IPS-20b (cell line): Measurements from ENCODE around the gene COL21A1.

Source experiments
- H3K27ac ChIP-seq: one replicate; pipeline ENCODE4 v1.5.1; 2013; ENCODE audit warnings: low read length
- H3K27me3 ChIP-seq: 2 replicates; pipeline ENCODE4 v1.6.1; 2013; ENCODE audit warnings: mild to moderate bottlenecking, low read length, inconsistent platforms; ENCODE audit not compliant: insufficient read depth
- H3K36me3 ChIP-seq: 2 replicates; pipeline ENCODE4 v1.6.1; 2013; ENCODE audit warnings: low read depth, mild to moderate bottlenecking, inconsistent platforms, low read length, moderate library complexity; ENCODE audit not compliant: insufficient read depth
- H3K4me1 ChIP-seq: 2 replicates; pipeline ENCODE4 v1.6.1; 2013; ENCODE audit warnings: mild to moderate bottlenecking, control low read depth, inconsistent platforms, low read length, moderate library complexity; ENCODE audit not compliant: insufficient read depth
- H3K4me3 ChIP-seq: 2 replicates; pipeline ENCODE4 v1.5.1; 2013; ENCODE audit warnings: mild to moderate bottlenecking, low read length, inconsistent platforms
- H3K9ac ChIP-seq: 2 replicates; pipeline ENCODE4 v1.6.1; 2013; ENCODE audit warnings: low read depth, mild to moderate bottlenecking, inconsistent platforms, low read length, moderate library complexity
- H3K9me3 ChIP-seq: 2 replicates; pipeline ENCODE4 v1.6.1; 2013; ENCODE audit warnings: mild to moderate bottlenecking, low read depth, low read length, inconsistent platforms; ENCODE audit not compliant: insufficient read depth

The COL21A1 gene

GRCh38 chr6:56065408-56065807, 182.0 kb downstream of the COL21A1 start:
- Histone ChIP-seq H3K9me3 (no peaks in the 10 kb centered on the region), H3K36me3 (no peaks in the 10 kb centered on the region), H3K9ac (no peak overlapping the region), H3K4me1 (no peaks in the 10 kb centered on the region), H3K27ac (no peak overlapping the region), H3K4me3 (no peak overlapping the region), H3K27me3 (no peaks in the 10 kb centered on the region)

- no peaks in the 10 kb centered on the region for H3K36me3 ChIP-seq
Measured at GRCh38 chr6:56062836-56063235, 184.5 kb downstream of the COL21A1 start.

GRCh38 chr6:56058636-56059035, 188.7 kb downstream of the COL21A1 start:
- H3K27ac ChIP-seq: no peak overlapping the region

More at GRCh38 chr6:56062836-56063235, 184.5 kb downstream of the COL21A1 start:
- Histone ChIP-seq H3K27ac (no peak overlapping the region), H3K9ac (no peak overlapping the region), H3K27me3 (no peaks in the 10 kb centered on the region), H3K4me3 (no peak overlapping the region), H3K4me1 (no peaks in the 10 kb centered on the region), H3K9me3 (no peaks in the 10 kb centered on the region)

GRCh38 chr6:56055081-56055704, 192.2 kb downstream of the COL21A1 start:
- Histone ChIP-seq H3K4me1 (no peaks in the 10 kb centered on the region), H3K4me3 (no peak overlapping the region), H3K27me3 (no peaks in the 10 kb centered on the region), H3K9ac (no peak overlapping the region), H3K9me3 (no peaks in the 10 kb centered on the region), H3K27ac (no peak overlapping the region), H3K36me3 (no peaks in the 10 kb centered on the region)

More at GRCh38 chr6:56058636-56059035, 188.7 kb downstream of the COL21A1 start:
- Histone ChIP-seq H3K9me3 (no peaks in the 10 kb centered on the region), H3K4me1 (no peaks in the 10 kb centered on the region), H3K9ac (no peak overlapping the region), H3K4me3 (no peak overlapping the region), H3K27me3 (no peaks in the 10 kb centered on the region), H3K36me3 (no peaks in the 10 kb centered on the region)

- Histone ChIP-seq H3K4me3 (no peak overlapping the region), H3K9ac (no peak overlapping the region), H3K27ac (no peak overlapping the region), H3K4me1 (no peaks in the 10 kb centered on the region), H3K27me3 (no peaks in the 10 kb centered on the region), H3K9me3 (no peaks in the 10 kb centered on the region), H3K36me3 (no peaks in the 10 kb centered on the region)
Measured at GRCh38 chr6:56051202-56051598, 196.2 kb downstream of the COL21A1 start.

- H3K4me1 ChIP-seq: no peaks in the 10 kb centered on the region
- H3K27ac ChIP-seq: no peak overlapping the region
- no peak overlapping the region for H3K9ac ChIP-seq
Measured at GRCh38 chr6:56050530-56051201, 196.7 kb downstream of the COL21A1 start.

GRCh38 chr6:56048601-56049000, 198.8 kb downstream of the COL21A1 start:
- H3K27me3 ChIP-seq: no peaks in the 10 kb centered on the region
- no peaks in the 10 kb centered on the region for H3K9me3 ChIP-seq
- no peak overlapping the region for H3K27ac ChIP-seq
- no peaks in the 10 kb centered on the region for H3K36me3 ChIP-seq
- H3K9ac ChIP-seq: no peak overlapping the region
- H3K4me1 ChIP-seq: no peaks in the 10 kb centered on the region
- H3K4me3 ChIP-seq: no peak overlapping the region

More at GRCh38 chr6:56050530-56051201, 196.7 kb downstream of the COL21A1 start:
- Histone ChIP-seq H3K9me3 (no peaks in the 10 kb centered on the region), H3K27me3 (no peaks in the 10 kb centered on the region), H3K4me3 (no peak overlapping the region), H3K36me3 (no peaks in the 10 kb centered on the region)

- Histone ChIP-seq H3K9ac (no peak overlapping the region), H3K27ac (no peak overlapping the region), H3K27me3 (no peaks in the 10 kb centered on the region), H3K4me3 (no peak overlapping the region), H3K4me1 (no peaks in the 10 kb centered on the region), H3K9me3 (no peaks in the 10 kb centered on the region), H3K36me3 (no peaks in the 10 kb centered on the region)
Measured at GRCh38 chr6:56047931-56048540, 199.3 kb downstream of the COL21A1 start.

- Histone ChIP-seq H3K4me1 (no peaks in the 10 kb centered on the region), H3K27me3 (no peaks in the 10 kb centered on the region), H3K4me3 (no peak overlapping the region), H3K27ac (no peak overlapping the region), H3K9me3 (no peaks in the 10 kb centered on the region), H3K36me3 (no peaks in the 10 kb centered on the region), H3K9ac (no peak overlapping the region)
Measured at GRCh38 chr6:56046576-56046975, 200.8 kb downstream of the COL21A1 start.

- H3K9me3 ChIP-seq: no peaks in the 10 kb centered on the region
- H3K4me1 ChIP-seq: no peaks in the 10 kb centered on the region
- H3K4me3 ChIP-seq: no peak overlapping the region
Measured at GRCh38 chr6:56043761-56044160, 203.6 kb downstream of the COL21A1 start.

GRCh38 chr6:56043076-56043475, 204.3 kb downstream of the COL21A1 start:
- Histone ChIP-seq H3K9ac (no peak overlapping the region), H3K4me1 (no peaks in the 10 kb centered on the region), H3K27ac (no peak overlapping the region), H3K36me3 (no peaks in the 10 kb centered on the region), H3K27me3 (no peaks in the 10 kb centered on the region), H3K9me3 (no peaks in the 10 kb centered on the region), H3K4me3 (no peak overlapping the region)

More at GRCh38 chr6:56043761-56044160, 203.6 kb downstream of the COL21A1 start:
- H3K9ac ChIP-seq: no peak overlapping the region
- no peaks in the 10 kb centered on the region for H3K27me3 ChIP-seq
- no peak overlapping the region for H3K27ac ChIP-seq
- no peaks in the 10 kb centered on the region for H3K36me3 ChIP-seq

GRCh38 chr6:56041591-56041990, 205.8 kb downstream of the COL21A1 start:
- no peaks in the 10 kb centered on the region for H3K27me3 ChIP-seq
- H3K9me3 ChIP-seq: no peaks in the 10 kb centered on the region
- no peaks in the 10 kb centered on the region for H3K36me3 ChIP-seq
- H3K4me1 ChIP-seq: no peaks in the 10 kb centered on the region
- H3K4me3 ChIP-seq: no peak overlapping the region
- H3K9ac ChIP-seq: no peak overlapping the region
- H3K27ac ChIP-seq: no peak overlapping the region
